Stimulated activated CD4-positive, alpha-beta T cell treated with anti-CD3 and anti-CD28 coated beads, Interleukin-12 subunit alpha, Interleukin-12 subunit beta, amount 100 ng/mL, for 4 hours (primary cell): Measurements from ENCODE around the gene HLA-A.
"Not testable (repeated sequence)": the region's sequence is repeated elsewhere in the genome, so short reads cannot be mapped to it uniquely, and the experiment has no call there.

Experiments
- DNase-seq: peaks from one replicate; pipeline ENCODE4 v3.0.0-alpha.2; 2020

HLA-A gene

DNA sequence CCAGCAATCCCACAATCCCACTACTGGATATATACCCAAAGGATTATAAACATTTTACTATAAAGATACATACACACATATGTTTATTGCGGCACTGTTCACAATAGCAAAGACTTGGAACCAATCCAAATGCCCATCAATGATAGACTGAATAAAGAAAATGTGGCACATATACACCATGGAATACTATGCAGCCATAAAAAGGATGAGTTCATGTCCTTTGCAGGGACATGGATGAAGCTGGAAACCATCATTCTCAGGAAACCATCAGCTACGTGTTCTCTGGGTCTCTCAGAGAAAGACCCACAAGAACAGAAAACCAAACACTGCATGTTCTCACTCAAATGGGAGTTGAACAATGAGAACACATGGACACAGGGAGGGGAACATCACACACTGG, 21.4 kb downstream of the HLA-A start:
- not testable (repeated sequence) for DNase-seq

DNA sequence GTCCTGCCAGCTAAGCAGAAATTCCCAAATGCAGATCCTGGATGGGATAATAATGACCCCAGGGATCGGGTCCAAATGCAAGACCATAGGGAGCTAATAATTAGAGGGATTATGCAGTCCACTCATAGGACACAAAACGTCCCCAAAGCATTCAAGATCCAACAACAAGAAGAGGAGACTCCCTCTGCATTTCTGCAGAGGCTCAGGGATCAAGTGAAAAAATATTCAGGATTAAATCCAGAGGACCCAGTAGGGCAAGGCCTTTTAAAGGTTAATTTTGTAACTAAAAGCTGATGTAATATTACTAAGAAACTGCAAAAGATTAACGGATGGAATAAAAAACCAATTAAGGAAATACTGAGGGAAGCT, 22.2 kb downstream of the HLA-A start:
- no peak for DNase-seq

DNA sequence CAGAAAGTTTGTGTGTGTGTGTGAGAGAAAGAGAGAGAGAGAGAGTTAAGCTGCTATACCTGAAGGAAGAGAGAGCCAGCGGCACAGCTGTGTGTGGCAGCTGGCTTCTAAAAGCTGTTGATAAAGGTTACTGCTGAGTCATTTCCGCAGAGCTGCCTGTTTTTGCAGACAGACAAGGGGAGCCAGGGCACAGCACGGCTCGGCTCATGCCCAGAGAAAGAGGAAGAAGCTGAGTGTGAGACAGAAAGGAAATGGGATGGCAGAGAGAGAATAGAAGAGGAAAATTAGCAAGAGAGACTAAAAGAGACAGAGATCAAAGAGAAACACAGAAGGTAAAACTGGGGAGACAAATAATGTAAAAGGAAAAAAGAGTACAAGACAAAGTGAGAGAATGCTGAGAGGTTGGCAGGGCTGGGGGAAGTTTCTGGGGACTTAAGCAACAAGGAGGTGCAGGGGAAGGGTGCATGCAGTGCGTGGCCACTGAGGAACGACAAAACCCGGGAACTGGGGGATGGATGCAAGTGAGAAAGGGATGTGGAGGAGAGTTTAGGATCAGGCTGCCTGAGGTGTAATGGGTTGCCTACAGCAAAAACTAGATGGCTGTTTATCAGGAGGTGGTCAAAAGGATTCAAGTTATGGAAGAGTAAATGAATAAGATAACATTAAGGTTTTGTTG, 22.7 kb downstream of the HLA-A start:
- DNase-seq, result peak; percentile 57

DNA sequence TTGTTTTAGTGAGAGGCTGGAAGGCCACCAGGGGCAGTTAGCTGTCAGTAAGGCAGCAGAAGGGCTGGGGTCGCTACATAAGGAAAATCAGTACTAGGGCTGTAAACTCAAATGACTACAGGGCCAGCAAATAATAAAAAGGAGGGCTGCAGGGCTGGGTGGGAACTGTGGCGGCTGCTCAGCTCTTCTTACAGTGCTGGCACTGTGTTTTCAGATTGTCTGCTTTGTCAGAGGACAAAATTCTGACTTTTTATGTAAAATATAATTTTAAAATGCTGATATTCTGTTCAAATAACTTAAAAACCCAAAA, 23.2 kb downstream of the HLA-A start:
- DNase-seq, result no peak

DNA sequence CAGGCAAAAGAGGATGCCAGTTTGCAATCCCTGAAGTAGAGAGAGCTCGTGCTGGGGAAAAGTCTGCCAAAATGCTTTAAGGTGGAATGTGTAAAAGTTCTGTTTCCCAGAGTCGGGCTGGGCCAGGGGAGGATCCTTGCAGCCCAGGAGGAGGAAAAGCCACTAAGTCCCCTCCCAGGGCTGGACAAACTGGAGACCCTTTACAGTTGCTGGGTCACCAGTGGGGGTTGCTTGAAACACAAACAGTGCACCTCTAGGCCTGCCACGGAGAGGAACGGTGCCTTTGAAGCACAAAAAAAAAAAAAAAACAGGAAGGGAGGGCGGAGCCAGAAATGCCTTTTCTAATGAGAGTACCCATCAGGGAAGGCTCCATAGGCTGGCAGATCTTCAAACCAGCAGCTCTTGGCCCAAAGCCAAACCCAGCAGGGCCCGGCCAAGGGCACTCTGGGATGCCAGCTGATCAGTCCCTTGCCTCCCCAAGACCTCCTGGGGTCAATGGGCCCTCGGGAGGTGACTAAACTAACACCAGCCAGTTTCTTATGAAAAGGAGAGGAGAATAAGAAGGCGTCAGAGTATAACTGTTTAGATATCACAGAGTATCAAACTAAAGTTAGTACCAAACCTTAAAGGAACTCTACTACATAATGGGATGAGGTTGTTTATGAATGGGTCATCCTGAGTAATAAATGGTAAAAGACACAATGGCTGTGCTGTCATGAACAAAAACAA, 23.7 kb downstream of the HLA-A start:
- DNase-seq, result no peak

DNA sequence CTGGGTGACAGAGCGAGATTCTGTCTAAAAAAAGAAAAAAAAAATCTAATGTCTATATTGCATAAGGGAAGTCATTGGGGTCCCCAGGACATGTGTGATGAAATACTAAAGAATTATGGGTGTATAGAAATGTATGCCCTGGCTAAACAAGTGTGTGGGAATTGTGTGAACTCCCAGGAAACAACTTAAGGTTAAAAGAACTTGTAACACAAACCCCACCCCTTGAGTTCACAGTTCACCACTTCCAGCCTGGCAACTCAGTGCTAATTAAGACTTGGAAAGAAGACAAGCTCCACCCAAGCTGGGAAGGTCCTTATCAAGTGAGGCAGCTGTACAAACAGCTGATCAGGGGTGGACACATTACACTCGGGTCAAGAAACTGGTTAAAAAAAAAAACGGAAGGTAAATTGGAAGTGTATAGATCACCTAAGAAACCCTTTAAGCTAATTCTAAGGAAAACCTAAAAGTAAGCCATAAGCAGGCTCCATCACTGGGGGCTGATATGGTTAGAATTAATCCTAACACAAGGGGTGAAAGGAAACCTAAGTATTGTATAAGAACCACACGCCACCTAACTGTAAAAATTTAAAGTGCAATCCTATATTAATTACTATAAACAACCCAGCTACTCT, 25.2 kb downstream of the HLA-A start:
- no peak for DNase-seq

DNA sequence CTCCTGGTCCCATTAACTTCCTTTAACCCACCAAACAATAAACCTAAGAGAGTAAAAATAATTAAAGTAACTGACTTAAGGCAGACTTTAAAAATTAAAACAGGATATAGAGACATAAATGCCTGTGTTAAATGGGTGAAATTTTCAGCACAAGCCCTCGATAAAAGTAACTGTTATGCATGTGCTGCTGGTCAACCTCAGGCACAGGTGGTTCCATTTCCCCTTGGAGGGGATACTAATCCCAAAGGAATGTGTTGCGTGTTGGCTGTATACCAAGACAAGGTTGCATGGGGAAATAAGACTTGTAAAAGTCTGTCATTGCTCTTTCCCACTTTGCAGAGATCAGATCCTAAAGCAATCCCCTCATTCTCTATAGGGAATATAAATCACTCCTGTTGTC, 25.8 kb downstream of the HLA-A start:
- no peak for DNase-seq

DNA sequence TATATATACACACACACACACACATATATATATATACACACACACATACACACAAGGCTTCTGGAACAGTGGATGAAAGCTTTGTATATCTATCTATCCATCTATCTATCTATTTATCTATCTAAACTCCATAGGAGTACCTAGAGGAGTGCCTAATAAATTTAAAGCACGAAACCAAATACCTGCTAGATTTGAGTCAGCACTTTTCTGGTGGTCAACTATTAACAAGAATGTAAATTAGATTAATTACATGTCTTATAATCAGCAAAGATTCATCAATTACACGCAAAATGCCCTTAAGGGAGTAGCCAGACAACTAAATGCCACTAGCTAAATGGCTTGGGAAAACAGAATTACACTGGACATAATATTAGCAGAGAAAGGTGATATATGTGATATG, 26.6 kb downstream of the HLA-A start:
- DNase-seq, result no peak

DNA sequence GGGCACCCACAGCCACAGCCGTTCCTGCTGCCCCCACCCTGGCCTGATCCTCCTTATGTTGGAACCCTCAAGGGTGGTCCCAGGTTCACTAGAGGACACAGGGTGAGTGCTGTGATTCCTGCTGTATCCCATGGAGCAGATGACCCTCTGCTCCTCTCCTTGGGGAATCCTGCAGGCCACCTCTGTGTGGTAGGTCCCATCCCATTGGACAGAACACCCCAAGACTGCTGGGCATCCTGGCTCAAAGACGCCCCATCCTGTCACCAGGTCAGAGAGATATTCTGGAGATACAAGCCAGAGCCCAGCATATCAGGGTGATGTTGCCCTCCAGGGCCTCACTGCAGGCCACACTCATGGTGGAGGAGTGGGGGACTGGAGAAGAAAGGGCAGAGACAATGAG, 28.4 kb downstream of the HLA-A start:
- DNase-seq, result no peak

DNA sequence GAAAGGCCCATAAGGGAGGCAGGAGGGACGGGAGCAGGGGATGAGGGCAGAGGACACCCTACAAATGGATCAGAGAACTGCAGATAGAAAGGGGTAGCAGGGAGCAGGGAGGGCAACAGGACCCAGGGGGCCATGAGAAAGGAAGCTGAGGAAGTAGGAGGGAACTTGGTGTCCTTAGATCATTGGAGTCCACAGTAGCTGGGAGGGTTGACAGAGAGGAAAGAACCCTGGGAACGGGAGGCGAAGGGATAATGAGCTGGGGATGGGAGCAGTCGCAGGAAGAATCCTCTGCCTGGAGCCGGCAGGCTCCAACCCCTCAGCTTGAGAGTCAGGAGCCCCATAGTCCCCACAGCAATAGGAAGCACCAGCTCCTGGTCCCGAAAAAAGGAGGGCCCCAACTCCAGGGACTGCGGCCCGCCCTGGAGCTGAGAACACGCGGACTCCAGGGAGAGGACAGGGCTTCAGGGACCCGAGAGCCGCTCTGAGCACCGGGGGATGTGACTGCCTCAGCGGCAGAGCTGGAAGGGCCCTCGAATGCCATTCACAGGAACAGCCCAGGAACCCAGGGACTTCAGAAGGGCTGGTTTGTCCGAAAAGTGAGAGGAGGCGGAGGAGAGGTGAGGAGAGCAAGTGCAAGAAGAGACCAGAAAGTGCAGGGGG, 32.7 kb downstream of the HLA-A start:
- no peak for DNase-seq

DNA sequence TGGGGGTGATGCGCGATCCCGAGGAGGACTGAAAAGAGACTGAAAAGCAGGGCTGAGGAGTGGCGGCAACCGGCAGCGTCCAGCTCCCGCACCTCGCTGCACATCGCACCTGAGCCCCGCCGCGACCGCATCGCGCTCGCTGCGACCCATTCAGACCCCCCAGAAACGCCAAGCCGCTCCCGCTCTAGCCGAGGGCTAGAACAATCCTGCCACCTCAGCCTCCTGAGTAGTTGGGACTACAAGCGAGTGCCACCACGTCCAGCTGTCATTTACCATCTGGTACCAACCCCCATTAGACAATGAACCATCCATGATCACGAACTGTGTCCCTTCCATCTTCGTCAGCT, 33.2 kb downstream of the HLA-A start:
- DNase-seq, result no peak

DNA sequence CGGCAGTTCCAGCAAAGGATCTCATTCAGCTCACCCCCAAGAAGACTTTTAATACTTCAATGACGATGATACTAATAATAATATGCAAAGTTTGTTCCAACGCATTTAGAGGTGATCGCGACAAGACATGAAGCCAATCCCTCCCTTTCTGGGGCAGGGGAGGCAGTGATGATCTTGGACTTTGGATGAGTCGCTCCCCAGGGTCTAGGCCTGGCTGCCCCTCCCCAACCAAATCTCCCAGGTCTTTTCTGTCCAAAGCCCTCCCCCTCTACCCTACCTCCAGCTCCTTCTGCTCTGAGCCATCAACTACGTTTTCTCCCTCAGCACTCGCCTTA, 33.9 kb downstream of the HLA-A start:
- no peak for DNase-seq

DNA sequence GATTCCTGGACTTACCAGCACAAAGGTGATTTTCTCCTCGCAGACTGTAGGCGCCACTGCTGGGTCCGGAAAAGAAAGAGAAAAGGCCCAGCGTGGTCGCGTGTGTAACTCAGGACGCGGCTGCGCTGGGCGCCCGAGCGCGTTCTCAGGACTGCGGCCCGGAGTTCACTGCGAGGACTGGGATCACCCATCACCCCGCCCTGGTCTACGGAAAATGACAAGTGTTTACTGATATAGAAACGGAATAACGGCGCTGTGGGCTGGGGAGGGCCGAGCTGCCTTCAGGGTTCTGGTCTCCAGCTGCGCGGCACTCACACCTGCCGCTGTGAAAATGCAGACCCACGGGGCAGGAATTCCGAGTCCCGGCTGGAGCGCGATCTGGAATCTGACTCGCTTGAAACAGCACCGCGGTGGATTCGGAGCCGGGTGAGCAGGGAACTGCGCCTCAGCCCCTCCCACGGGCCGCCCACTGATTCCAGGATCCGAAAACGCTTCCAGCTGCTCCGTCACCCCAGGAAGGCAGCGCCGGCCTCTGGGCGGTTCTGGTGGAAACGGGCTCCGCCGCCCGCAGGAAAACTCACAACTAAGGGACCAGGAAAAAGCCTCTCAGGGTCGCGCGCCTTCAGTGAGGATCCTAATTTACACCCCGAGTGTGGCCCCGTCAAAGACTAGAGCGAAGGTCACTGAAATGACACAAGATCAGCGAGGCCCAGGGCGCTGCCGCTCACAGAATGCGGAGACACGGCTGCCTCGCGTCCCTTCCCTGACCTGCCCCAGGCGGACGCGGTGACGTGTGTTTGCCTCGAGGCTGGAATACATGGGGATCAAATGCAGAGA, 34.5 kb downstream of the HLA-A start:
- peak; percentile 43 for DNase-seq

DNA sequence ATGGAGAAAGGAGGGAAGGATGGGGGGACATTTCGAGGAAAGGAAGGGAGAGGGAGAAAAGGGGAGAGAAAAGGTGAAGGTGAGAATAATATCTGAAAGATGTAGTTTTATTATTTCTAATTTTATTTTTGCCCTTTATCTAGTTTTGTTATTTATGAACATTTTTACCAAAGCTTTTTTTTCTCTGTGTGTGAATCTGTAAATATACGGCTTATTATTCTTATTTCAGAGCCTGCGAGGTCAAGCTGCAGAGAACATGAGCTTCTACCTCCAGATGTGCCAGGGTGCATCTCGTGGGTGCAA, 35.0 kb downstream of the HLA-A start:
- DNase-seq, result no peak

DNA sequence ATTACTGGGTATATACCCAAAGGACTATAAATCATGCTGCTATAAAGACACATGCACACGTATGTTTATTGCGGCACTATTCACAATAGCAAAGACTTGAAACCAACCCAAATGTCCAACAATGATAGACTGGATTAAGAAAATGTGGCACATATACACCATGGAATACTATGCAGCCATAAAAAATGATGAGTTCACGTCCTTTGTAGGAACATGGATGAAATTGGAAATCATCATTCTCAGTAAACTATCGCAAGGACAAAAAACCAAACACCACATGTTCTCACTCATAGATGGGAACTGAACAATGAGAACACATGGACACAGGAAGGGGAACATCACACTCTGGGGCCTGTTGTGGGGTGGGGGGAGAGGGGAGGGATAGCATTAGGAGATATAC, 37.7 kb downstream of the HLA-A start:
- not testable (repeated sequence) for DNase-seq

DNA sequence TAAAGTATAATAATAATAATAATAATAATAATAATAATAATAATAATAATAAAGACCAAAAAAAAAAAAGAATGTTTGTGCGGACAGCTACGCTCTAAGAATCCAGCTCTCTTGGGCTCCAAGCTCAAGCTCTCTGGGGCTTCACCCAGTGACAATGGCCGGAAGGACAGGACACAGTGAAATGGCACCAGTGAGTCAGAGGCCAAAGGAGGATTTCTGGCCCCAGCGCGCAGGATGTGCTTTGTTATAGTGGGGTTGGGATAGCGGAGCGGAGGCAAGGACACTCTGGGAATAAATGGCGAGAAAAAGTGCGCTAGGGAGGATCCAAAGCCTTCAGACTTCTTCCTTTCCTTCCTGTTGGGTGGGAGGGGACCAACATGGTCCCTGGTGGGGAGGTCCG, 38.2 kb downstream of the HLA-A start:
- DNase-seq, result no peak

DNA sequence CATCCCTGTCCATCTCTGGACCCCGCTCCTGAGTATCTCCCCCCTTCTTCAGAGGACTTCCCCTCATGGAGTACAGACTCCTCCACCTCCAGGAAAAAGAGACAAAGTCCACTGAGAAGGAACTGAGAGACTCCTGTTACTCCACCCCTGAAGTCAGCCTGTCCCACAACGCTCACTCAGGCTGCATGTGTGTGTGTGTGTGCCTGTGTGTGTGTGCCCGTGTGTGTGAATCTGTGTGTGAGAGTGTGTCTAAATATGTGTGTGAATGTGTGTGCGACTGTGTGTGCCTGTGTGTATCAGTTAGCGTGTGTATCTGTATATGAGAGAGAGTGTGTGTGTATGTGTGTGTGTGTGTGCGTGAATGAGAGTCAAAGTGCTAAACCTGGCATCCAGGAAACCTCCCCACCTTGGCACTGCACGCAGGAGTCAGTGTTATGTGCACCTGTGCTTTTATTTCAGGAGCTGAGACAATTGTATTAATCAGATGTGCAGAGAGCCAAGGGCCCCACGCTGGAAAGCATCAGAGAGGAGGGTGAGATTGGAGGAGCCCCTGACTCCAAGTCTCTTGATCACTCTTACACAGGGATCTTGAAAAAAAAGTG, 39.0 kb downstream of the HLA-A start:
- DNase-seq, result no peak

DNA sequence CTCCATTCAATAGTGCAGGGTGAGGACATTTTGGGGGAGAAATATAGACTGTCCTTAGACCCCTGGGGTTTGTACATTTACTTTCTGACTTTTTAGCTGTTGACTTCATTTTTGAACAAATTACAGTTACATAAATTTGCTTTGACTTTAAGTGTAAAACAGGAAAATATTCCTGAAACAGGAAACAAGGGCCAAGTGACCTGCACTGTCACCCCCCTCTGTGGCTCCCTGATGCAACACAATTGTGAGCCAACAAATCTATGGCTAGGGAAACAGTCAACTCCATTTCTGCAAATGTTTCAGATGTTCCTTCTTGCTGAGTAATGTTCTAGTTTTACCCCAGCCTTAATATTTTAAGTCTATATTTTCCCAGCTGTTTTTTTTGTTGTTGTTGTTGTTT, 39.8 kb downstream of the HLA-A start:
- DNase-seq, result no peak

DNA sequence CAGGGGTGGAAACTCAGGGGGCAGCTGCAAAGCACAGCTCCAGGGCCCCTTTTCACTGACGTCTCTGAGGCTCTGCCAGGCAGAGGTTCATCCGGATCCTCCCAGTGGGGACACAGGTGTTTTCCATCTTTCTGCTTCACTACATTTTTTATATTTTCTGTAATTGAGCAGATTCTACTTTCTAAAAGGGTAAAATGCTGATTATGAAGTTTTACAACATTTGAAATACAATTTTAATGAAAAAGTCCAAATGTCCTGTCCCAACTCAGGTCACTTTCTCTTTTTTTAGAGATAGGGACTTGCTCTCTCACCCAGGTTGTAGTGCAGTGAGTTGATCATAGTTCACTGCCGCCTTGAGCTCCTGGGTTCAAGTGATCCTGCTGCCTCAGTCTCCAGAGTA, 41.9 kb downstream of the HLA-A start:
- no peak for DNase-seq

DNA sequence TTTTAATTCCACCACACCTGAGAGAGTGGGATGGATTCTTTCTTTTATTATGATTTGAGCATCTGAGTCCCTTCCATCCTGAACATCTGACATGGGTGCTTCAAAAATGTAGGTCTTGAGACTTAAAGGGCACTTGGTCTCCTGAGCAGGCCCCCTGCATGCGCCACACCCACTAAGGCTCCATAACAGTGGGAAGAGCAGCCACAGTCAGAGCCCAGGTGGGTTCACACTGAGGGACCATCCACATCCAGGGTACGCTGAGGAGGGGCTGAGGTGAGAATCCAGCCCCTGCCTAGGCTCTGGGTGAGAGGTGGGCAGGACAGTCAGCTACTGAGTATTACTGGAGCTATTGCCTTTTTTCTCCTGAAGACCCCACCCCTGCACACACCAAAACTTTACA, 42.7 kb downstream of the HLA-A start:
- DNase-seq, result no peak

DNA sequence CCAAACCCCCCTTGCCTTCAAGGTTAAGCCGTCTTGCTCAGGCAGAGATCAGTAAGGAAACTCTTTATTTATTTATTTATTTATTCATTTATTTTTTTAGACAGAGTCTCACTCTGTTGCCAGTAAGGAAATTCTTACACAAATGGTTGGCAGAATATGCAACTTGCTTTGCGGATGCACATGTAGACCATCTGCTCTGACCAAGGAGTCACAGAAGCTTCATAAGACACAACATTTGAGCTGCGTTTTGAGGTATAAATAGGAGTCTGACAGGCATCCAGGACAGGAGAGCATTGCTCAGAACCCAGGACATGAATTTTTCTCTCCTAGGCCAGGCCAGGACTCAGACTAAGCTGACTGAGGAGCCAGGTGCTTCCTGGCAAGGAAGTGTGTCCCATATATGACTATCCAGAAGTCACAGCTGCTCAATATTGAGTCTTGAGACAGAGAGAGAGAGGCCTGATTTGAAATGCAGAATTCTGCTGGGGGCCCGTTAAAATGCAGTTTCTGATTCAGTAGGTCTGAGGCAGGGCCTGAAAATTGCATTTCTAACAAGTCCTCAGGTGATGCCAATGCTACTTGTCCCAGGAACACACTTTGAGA, 43.9 kb downstream of the HLA-A start:
- DNase-seq, result no peak

DNA sequence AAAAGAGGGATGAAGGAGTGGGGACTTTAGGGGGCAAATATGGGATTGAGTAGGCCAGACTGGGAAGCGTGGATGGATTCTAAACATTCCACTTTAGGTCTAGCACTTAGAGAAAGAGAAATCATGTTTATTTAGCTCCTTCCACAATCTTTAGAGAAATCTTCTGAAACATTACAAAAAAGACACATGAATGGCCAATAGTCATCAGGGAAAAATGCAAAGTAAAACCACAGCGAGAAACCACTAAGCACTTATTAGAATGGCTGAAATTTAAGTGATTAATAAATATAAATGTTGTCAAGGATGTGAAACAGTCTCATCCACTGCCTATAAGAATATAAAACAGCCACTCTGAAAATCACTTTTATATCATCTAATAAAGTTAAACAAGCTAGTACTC, 46.9 kb downstream of the HLA-A start:
- DNase-seq, result no peak

DNA sequence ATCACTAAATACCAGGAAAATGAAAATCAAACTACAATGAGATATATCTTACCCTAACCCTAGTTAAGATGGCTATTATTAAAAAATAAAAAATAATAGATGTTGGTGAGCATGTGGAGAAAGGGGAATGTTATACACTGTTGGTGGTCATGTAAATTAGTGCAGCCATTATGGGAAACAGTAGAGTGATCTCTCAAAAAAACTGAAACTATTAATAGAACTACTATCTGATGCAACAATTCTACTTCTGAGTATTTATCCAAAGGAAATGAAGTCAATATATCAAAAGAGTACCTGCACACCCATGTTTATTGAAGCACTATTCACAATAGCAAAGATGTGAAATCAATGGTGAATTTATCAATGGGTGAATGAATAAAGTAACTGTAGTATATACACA, 48.6 kb downstream of the HLA-A start:
- DNase-seq, result no peak
